PC-3 (cell line): ENCODE data around the gene ASH1L. TPM values are rescaled to one million over a fixed set of nuclear protein-coding genes. Genes with fewer than 3 reads are reported as not detected.

Experiments
- ATAC-seq: fragments of 200-7000 bp; cut with Tn5 transposase; 2 replicates; pipeline ENCODE4 v1.9.1; 2020; ENCODE audit warnings: mild to moderate bottlenecking, moderate library complexity
- BruUV-seq: library from RNA; stranded (reverse); fragments of 400-500 nt; replicated peaks from 2 replicates; lab custom pipeline; 2021; lab: Mats Ljungman, UMichigan
- CTCF ChIA-PET: fragments of 300-600 bp; sonication (Branson Sonifier 250); formaldehyde crosslinking; loops from one replicate; lab custom pipeline; 2022; ENCODE audit warnings: antibody characterized with exemption; lab: Charles Lee
- POLR2A ChIA-PET: fragments of 300-600 bp; sonication (Branson Sonifier 250); formaldehyde crosslinking; loops from one replicate; lab custom pipeline; 2022; ENCODE audit warnings: antibody characterized with exemption; ENCODE audit not compliant: unreplicated experiment; lab: Charles Lee
- DNase-seq: peaks from one replicate; pipeline ENCODE4 v3.0.0-alpha.2; 2015
- H2AFZ ChIP-seq: fragments of 300-600 bp; sonication (generic); 2 replicates; pipeline ENCODE4 v1.6.0; 2016; ENCODE audit warnings: antibody characterized with exemption, low read length
- H3F3A ChIP-seq: fragments of 300-600 bp; sonication (generic); one replicate; pipeline ENCODE4 v1.6.0; 2017; ENCODE audit warnings: antibody characterized with exemption, low read length, control low read depth, mild to moderate bottlenecking; ENCODE audit not compliant: unreplicated experiment
- H3K27ac ChIP-seq: fragments of 300-600 bp; sonication (generic); 2 replicates; pipeline ENCODE4 v1.5.1; 2016; ENCODE audit warnings: mild to moderate bottlenecking, low read length
- H3K27me3 ChIP-seq: fragments of 300-600 bp; sonication (generic); 2 replicates; pipeline ENCODE4 v1.6.1; 2016; ENCODE audit warnings: low read length, mixed read lengths
- H3K36me3 ChIP-seq: fragments of 300-600 bp; sonication (generic); 2 replicates; pipeline ENCODE4 v1.6.1; 2016; ENCODE audit warnings: low read depth, mixed run types, low read length, mixed read lengths
- H3K4me1 ChIP-seq: fragments of 300-600 bp; sonication (generic); 2 replicates; pipeline ENCODE4 v1.5.1; 2016; ENCODE audit warnings: low read length; ENCODE audit not compliant: insufficient read depth
- H3K4me2 ChIP-seq: fragments of 300-600 bp; sonication (generic); 2 replicates; pipeline ENCODE4 v1.6.0; 2016; ENCODE audit warnings: low read length
- H3K4me3 ChIP-seq: fragments of 300-600 bp; sonication (generic); 2 replicates; pipeline ENCODE4 v1.5.1; 2016; ENCODE audit warnings: mild to moderate bottlenecking, low read length, mixed read lengths
- H3K79me2 ChIP-seq: fragments of 300-600 bp; sonication (generic); 2 replicates; pipeline ENCODE4 v1.6.1; 2017; ENCODE audit warnings: low read length, mixed read lengths
- H3K9ac ChIP-seq: fragments of 300-600 bp; sonication (generic); 2 replicates; pipeline ENCODE4 v1.6.0; 2016; ENCODE audit warnings: mild to moderate bottlenecking, low read length
- H3K9me2 ChIP-seq: fragments of 300-600 bp; sonication (generic); replicated peaks from 2 replicates; pipeline ENCODE4 v1.6.1; 2016; ENCODE audit warnings: mixed run types, low read length, mixed read lengths
- H3K9me3 ChIP-seq: fragments of 300-600 bp; sonication (generic); 2 replicates; pipeline ENCODE4 v1.6.1; 2016; ENCODE audit warnings: low read length, mixed read lengths
- H4K20me1 ChIP-seq: fragments of 300-600 bp; sonication (generic); 2 replicates; pipeline ENCODE4 v1.6.1; 2016; ENCODE audit warnings: low read length, mixed read lengths
- CTCF ChIP-seq: fragments of 300-600 bp; sonication (generic); conservative IDR thresholded peaks from 2 replicates; pipeline ENCODE4 v1.5.1; 2017; ENCODE audit warnings: antibody characterized with exemption, low read depth, mild to moderate bottlenecking, low read length
- EZH2 ChIP-seq: fragments of 300-600 bp; sonication (generic); IDR thresholded peaks from one replicate; pipeline ENCODE4 v1.6.1; 2017; ENCODE audit warnings: antibody characterized with exemption, mild to moderate bottlenecking, low read length; ENCODE audit not compliant: unreplicated experiment
- EZH2phosphoT487 ChIP-seq: fragments of 300-600 bp; sonication (generic); IDR thresholded peaks from 2 replicates; pipeline ENCODE4 v1.6.1; 2018; ENCODE audit warnings: mild to moderate bottlenecking, antibody characterized with exemption, low read length, borderline replicate concordance
- intact Hi-C: fragments of 100-400 bp; cut with micrococcal nuclease; formaldehyde crosslinking; loops from 2 replicates; pipeline ENCODE4 v1.9.0; 2023
- total RNA-seq: library from RNA; depleted of rRNA; stranded (reverse); fragments of >200 nt; gene quantifications from 2 replicates; pipeline ENCODE4 v1.2.3, GENCODE V29; 2014

ASH1L gene
- total RNA-seq, 1 experiment from 2014 or later, result 27.6 TPM

GRCh38 chr1:155308493-155309422 is 253.8 kb downstream of the ASH1L start, which contains the start of gene FDPS:
FDPS (plus strand) TSS chr1:155308866; CDS start chr1:155309790, 924 bp downstream.
- peaks cover 43% of the 10 kb centered on the region for H3K79me2 ChIP-seq
- intact Hi-C loops, result loop anchor here (1.0 to 2.0 kb wide), 3 partner anchors 15 to 64 kb away; partner anchors contain the start of gene HCN3
- H3K9ac ChIP-seq, result peak within 1 kb of the TSS; percentile 96
- H4K20me1 ChIP-seq, result no peaks in the 10 kb centered on the region
- BruUV-seq, result TSS peak; percentile 93
- H3K4me2 ChIP-seq, result peak within 1 kb of the TSS; percentile 93
- no peaks in the 10 kb centered on the region for H3K9me2 ChIP-seq
- peak within 1 kb of the TSS; percentile 92 for H3K4me3 ChIP-seq
- peaks cover 24% of the 10 kb centered on the region for H3K36me3 ChIP-seq
- no peaks in the 10 kb centered on the region for H3K9me3 ChIP-seq
- peak; percentile 100 for DNase-seq
- peaks cover 17% of the 10 kb centered on the region; the same call in 1 of the 2 replicates for H3K4me1 ChIP-seq
- CTCF ChIA-PET, result no interaction called here
- no peaks in the 10 kb centered on the region for H3K27me3 ChIP-seq
- POLR2A ChIA-PET, result interaction anchor here (0.6 kb wide), 1 partner anchor 101 kb away, joined by 7 read pairs; no protein-coding TSS in a partner anchor
- TF ChIP-seq EZH2 (no peak), CTCF (no peak), EZH2phosphoT487 (no peak)
- peak; percentile 97 for ATAC-seq
- peak within 1 kb of the TSS; percentile 85 for H3K27ac ChIP-seq
- H2AFZ ChIP-seq, result peak within 1 kb of the TSS; percentile 81
- no peaks in the 10 kb centered on the region for H3F3A ChIP-seq

GRCh38 chr1:155307247-155307740 is 255.3 kb downstream of the ASH1L start:
- peaks cover 17% of the 10 kb centered on the region; the same call in 1 of the 2 replicates for H3K4me1 ChIP-seq
- H3K27ac ChIP-seq, result no peak overlapping the region
- POLR2A ChIA-PET, result no interaction called here
- BruUV-seq, result no TSS peak
- ATAC-seq (no peak), DNase-seq (peak; percentile 46)
- H3F3A ChIP-seq, result no peaks in the 10 kb centered on the region
- H4K20me1 ChIP-seq, result no peaks in the 10 kb centered on the region
- intact Hi-C loops, result no loop called here
- H3K4me3 ChIP-seq, result no peak overlapping the region
- H2AFZ ChIP-seq, result no peak overlapping the region
- CTCF ChIA-PET, result no interaction called here
- H3K9me3 ChIP-seq, result no peaks in the 10 kb centered on the region
- TF ChIP-seq EZH2, result no peak
- TF ChIP-seq EZH2phosphoT487, result no peak
- TF ChIP-seq CTCF, result peak; percentile 45
- no peak overlapping the region for H3K9ac ChIP-seq
- H3K36me3 ChIP-seq, result peaks cover 16% of the 10 kb centered on the region
- no peak overlapping the region for H3K4me2 ChIP-seq
- H3K27me3 ChIP-seq, result no peaks in the 10 kb centered on the region
- H3K9me2 ChIP-seq, result no peaks in the 10 kb centered on the region
- peaks cover 35% of the 10 kb centered on the region for H3K79me2 ChIP-seq
